ENCODE results near the gene SORCS2.

The SORCS2 gene

DNA sequence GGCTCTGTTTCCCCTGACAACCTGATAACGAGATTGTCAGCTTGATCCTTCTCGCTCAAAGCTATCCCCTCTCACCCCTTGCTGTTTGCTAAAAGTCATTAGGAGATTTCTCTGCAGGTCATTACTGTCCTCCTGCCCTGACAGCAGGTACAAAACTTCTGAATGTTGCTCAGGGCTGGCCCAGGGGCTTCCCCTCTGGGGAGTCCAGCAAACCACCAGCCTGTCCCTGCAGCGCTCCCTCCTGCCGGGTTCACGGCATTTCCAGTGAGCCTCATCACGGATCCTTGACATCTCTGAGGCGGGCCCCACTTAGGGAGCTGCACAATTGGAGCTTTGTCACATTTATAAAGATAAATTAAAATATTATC is 5.2 kb upstream of the SORCS2 start:
- no peak for DNase-seq

DNA sequence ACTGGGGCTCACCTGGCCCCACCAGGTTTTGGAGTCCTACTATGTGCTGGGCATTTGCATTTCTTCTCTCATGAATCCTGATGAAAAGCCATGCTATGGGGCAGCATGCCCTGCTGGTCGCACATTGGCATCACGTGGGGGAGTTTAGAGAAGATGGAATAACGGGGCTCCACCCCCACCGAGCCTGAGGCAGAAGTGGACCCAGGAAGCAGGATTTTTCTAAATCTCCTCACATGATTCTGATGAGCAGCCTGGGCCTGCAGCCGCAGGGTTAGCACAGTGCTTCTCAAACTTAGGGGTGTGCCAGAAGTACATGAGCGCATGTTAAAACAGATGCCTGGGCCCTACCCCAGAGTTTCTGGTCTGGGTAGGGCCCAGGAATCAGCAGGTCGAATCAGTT is 4.6 kb upstream of the SORCS2 start:
- DNase-seq: no peak

DNA sequence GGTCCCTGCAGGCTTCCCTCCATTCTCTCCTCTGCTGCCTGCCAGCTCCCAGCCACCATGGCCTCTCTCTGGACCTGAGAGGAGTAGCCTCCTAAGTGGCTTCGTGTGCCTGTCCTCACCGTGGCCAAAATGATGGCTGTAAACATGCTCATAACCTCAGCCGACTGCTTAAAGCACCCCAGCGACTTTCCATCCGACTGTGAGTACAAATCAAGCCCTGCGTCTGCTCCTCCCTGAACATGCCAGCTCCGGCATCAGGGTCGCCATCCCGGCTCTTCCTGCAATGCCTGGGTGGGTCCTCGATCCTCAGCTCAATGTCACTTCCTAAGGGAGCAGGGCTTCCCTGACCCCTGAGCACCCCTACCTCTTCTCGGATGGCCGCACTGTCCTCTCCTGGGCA is 3.3 kb upstream of the SORCS2 start:
- DNase-seq: no peak

DNA sequence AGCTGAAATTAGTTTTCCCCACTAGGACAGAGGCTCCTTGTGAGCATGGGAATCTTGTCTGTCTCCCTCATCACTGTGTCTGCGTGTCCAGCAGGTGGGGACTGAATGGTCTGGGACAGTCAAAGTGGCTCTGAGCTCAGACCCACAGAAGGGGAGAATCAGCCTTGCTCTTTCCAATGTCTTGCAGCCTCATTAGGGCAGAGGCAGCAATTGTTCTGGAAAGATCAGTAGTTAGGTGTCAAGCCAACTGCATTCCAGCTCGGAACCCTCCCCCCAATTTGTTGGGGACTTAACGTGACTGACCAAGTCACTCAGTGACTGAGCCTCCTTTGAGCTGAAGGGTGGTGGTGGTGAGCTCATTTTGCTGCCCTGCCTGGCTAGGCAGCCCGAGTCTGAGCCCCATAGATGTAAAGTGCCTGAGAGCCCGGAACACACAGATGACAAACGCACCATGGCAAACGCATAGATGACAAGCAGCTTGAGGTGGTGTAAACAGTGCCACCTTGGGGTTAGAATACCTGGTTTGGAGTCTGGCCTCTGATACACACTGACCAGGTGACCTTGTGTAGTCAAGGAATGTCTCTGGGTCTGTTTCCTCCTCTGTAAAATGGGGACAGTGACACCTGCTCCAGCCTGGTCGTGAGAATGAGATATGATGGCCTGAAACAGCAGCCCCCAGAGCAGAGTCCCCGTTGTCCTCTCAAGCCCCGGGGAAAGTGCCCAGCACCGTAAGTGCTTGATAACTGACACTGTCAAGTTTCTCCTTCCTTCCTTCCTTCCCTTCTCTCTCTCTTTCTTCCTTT is 2.7 kb upstream of the SORCS2 start:
- no peak for DNase-seq

DNA sequence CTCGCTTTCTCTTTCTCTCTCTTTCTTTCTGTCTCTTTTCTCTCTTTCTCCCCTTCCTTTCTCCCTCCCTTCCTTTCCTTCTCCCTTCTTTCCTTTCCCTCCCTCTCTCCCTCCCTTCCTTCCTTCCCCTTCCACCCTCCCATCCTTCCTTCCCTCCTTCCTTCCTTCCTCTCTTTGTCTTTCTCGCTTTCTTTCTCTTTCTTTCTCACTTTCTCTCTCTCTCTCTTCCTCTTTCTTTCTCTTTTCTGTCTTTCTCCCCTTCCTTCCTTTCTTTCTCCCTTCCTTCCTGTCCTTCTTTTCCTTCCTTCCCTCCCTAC is 2.1 kb upstream of the SORCS2 start:
- no peak for DNase-seq

- DNase-seq: no peak
Measured at GRCh38 chr4:7190691-7191545, 1.4 kb upstream of the SORCS2 start.

DNA sequence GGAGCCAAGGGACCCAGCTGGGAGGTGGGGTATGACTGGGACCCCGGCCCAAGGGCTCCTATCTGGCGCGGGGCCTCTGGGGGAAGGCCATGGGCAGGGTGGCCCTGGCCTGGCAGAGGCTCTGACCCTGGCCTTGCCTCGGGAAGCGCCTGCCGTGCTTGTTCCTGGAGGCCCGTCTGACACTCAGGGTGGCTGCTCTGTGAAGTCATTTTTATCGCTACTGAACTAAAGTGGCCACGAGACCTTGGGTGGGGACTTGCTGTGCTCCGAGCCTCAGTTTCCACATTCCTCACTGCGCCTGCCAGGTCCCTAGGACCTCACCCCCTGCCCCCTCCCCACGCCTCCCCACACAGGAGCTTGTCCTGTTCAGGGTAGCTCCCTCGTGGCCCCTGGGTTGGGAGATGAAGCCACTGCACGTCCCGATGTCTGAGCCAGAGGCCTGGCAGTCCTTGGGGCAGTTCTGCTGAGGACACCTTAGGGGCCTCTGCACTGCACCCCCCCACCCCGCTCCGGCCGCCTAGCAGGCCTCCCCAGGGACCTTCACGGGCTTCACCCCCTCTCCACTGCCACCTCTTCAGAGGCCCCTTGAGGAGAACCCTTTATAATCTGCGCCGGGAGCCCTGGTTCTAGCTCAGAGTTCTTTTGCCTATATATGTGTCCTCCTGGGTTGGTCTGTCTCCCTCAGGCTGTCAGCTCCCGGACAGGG is 639 bp upstream of the SORCS2 start:
- no peak for DNase-seq

GRCh38 chr4:7193030-7193958 is 956 bp downstream of the SORCS2 start:
- no peak for DNase-seq

- peak; percentile 11 for DNase-seq
Measured at GRCh38 chr4:7194251-7195140, 2.2 kb downstream of the SORCS2 start.

- DNase-seq: no peak
Measured at GRCh38 chr4:7195141-7195515, 2.8 kb downstream of the SORCS2 start.

GRCh38 chr4:7195546-7196287 is 3.4 kb downstream of the SORCS2 start:
- DNase-seq: no peak

DNA sequence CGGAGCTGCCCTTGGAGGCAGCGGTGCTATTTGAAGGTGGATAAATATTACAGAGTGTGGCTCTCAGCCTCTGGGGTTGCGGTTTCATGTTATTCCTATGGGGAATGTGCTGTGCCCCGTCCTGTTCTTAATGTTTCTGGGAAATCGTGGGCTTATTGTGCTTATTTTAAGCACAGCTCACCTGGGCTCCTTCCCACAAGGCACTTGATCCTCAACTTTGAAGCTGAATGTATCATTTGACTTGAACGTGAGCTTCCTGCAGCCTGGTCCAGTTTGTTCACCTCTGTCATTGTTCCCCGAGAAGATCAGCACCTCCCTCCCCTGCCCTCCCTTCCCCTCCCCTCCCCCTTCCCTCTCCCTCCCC is 3.9 kb downstream of the SORCS2 start:
- peak; percentile 2 for DNase-seq

GRCh38 chr4:7196736-7197135 is 4.4 kb downstream of the SORCS2 start:
- DNase-seq: no peak

DNA sequence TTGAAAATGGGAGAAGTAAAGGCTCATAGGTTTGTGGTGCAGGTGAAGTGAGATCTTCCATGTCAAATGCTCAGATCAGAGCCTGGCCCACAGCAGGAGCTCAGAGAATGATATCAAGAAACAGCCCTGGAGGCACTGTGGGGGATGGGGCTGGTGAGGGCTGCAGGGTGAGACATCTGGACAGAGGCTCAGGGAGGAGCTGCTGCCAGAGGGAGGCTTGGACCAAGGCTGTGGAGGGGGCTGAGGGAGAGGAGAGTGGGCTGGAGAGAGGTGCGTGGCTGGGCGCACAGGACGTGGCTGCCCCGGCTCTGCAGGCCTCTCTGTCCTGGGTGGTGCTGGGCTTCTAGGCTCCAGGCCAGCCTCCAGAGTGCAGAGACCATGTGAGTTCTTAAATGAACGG is 5.6 kb downstream of the SORCS2 start:
- no peak for DNase-seq

- DNase-seq: no peak
Measured at GRCh38 chr4:7198440-7199128, 6.2 kb downstream of the SORCS2 start.

GRCh38 chr4:7199129-7199725 is 6.9 kb downstream of the SORCS2 start:
- no peak for DNase-seq

DNA sequence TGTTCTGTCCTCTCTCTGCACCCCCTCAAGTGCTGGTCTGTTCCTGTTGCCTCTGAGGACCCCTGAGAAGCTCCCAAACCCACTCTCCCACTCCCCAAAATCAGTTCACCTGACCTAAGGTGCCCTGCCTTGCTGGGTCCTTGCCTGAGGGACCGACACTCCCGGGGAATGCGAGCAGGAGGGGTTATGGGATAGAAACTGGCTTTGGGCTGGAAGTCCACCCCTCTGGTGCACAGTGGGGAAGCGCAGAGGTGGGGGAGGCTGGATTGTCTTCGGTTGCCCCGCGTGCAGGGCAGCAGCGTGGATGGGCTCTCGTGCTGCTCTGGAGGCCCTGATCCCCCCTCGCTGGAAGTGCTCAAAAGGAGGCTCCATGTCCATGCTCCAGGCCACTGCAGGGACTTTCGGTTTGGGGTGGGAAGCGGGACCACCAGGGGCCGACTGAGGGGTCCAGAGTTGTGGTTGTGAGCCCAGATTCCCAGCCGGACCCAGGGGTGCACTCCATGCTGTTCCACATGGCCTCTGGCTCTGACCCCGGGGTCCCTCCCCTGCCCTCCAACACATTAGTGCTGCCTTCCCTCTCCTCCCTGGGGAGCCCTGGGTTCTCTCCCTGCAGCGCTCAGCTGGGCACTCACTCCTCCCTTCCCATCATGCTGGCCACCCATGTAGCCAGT is 7.6 kb downstream of the SORCS2 start:
- no peak for DNase-seq

DNA sequence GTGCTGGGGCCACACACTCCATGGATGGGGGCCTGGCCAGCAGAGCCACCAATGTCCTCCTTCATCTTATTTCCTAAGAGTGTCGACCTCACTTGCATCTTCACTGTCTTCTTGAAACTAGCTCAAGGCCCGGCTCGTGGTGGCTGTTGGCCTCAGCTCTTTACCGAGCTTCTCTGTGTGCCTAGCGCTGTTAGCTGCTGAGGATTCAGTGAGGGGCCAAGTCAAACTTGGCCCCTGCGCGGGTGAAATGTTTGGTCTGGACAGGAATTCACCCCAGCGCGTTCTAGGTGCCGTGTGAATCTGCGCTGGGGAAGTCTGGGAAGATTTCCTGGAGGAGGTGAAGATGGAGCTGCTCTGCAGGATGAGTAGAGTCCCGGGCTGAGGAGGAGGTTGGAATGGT is 8.5 kb downstream of the SORCS2 start:
- DNase-seq: no peak

All from NCI-H2107 (cell line).